ENCODE data around the gene NABP1.

NABP1 gene

GRCh38 chr2:191678437-191679100 lies 633 bp downstream of the NABP1 start:
- peaks cover 7 to 17% (median 13%) of the 10 kb centered on the region in 5 donors for H3K36me3 ChIP-seq (ENCODE audit: control insufficient read depth in 5 of 5, insufficient read depth in 5 of 5, low read length in 5 of 5)
- H3K4me3 ChIP-seq (ENCODE audit: low read depth in 1 of 5, low read length in 5 of 5), result peak overlapping the region; percentile 78 to 91 (median 84)
- no peaks in the 10 kb centered on the region for H3K9me3 ChIP-seq (ENCODE audit: control insufficient read depth in 5 of 5, low read length in 5 of 5)
- H3K27me3 ChIP-seq (ENCODE audit: control insufficient read depth in 5 of 5, insufficient read depth in 4 of 5, low read length in 5 of 5), result no peaks in the 10 kb centered on the region
- peaks cover 2 to 56% (median 28%) of the 10 kb centered on the region in 5 donors for H3K4me1 ChIP-seq (ENCODE audit: control insufficient read depth in 5 of 5, insufficient read depth in 5 of 5, low read length in 5 of 5)
- H3K27ac ChIP-seq (ENCODE audit: low read depth, low read length), result peak overlapping the region; percentile 98
- peak overlapping the region; percentile 81 to 97 (median 91) for H3K9ac ChIP-seq (ENCODE audit: low read length in 5 of 5)

DNA sequence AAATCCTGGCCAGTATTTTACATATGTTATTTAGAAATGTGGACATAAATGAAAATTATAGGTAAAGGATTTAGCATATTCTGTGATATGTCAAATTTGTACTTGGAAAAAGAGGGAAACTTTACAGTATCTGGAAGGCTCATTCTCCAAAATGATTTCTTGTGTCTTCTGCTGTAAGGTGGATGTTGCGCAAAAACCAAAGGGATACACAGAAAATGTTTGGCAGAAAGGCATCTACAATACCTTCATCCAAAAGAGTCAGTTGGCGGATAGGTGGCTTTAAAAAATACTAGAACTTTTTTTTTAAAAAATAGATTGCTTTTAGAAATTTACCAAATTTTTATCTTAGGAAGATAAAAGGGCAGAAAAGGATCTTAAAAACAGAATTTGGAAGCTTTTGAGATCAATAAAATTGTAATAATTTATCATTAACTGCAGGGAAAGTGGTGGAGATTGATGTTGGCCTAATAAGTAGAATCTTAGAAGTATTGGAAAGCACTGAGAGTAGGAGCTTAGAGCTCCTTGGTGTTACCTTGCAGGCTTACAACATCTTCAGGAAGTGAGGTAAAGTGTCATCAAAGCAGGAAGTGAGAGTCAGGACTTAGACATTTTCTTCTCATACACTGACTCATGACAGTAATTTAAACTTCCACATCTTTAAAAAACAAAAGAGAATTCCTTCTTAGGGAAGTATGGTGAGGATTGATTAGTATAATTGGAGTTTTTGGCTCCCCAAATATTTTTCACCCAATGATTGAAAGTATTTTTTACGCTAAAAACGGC lies 2.1 kb downstream of the NABP1 start:
- H3K4me3 ChIP-seq (ENCODE audit: low read depth in 1 of 5, low read length in 5 of 5), result peak overlapping the region; percentile 78 to 91 (median 84)
- peaks cover 12 to 30% (median 23%) of the 10 kb centered on the region in 5 donors for H3K36me3 ChIP-seq (ENCODE audit: control insufficient read depth in 5 of 5, insufficient read depth in 5 of 5, low read length in 5 of 5)
- H3K27ac ChIP-seq (ENCODE audit: low read depth, low read length), result peak overlapping the region; percentile 98
- H3K9me3 ChIP-seq (ENCODE audit: control insufficient read depth in 5 of 5, low read length in 5 of 5), result no peaks in the 10 kb centered on the region
- H3K9ac ChIP-seq (ENCODE audit: low read length in 5 of 5), result peak overlapping the region in 3 of 5 donors; percentile 55 to 77 (median 56)
- H3K4me1 ChIP-seq (ENCODE audit: control insufficient read depth in 5 of 5, insufficient read depth in 5 of 5, low read length in 5 of 5), result peaks cover 2 to 62% (median 28%) of the 10 kb centered on the region in 5 donors
- no peaks in the 10 kb centered on the region for H3K27me3 ChIP-seq (ENCODE audit: control insufficient read depth in 5 of 5, insufficient read depth in 4 of 5, low read length in 5 of 5)

DNA sequence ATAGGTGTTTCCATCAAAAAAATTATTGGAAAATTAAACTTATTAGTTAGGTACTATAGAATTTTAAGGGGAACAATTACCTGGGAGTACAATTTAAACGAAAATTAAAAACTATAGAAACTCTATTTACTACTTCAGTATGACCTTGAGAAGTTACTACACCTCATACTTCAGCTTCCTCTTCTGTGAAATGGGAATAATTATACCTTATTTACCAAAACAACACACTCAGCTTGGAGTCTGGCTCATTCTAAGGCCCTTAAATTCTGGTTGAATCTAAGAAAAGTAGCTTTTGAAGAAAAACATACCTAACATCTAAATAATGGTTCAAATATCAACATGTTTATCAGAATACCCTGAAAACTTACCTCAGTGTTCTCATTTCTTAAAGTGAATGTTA lies 2.7 kb downstream of the NABP1 start:
- H3K36me3 ChIP-seq (ENCODE audit: control insufficient read depth in 5 of 5, insufficient read depth in 5 of 5, low read length in 5 of 5), result peaks cover 14 to 35% (median 29%) of the 10 kb centered on the region in 5 donors
- peak overlapping the region; percentile 31 to 87 (median 41) for H3K4me3 ChIP-seq (ENCODE audit: low read depth in 1 of 5, low read length in 5 of 5)
- peak overlapping the region in 3 of 5 donors; percentile 55 to 77 (median 56) for H3K9ac ChIP-seq (ENCODE audit: low read length in 5 of 5)
- H3K27ac ChIP-seq (ENCODE audit: low read depth, low read length), result peak overlapping the region; percentile 98
- H3K9me3 ChIP-seq (ENCODE audit: control insufficient read depth in 5 of 5, low read length in 5 of 5), result no peaks in the 10 kb centered on the region
- H3K27me3 ChIP-seq (ENCODE audit: control insufficient read depth in 5 of 5, insufficient read depth in 4 of 5, low read length in 5 of 5), result no peaks in the 10 kb centered on the region
- H3K4me1 ChIP-seq (ENCODE audit: control insufficient read depth in 5 of 5, insufficient read depth in 5 of 5, low read length in 5 of 5), result peaks cover 2 to 61% (median 31%) of the 10 kb centered on the region in 5 donors

GRCh38 chr2:191682126-191682525 lies 4.2 kb downstream of the NABP1 start:
- peak overlapping the region in 1 of 5 donors; percentile 55 for H3K9ac ChIP-seq (ENCODE audit: low read length in 5 of 5)
- no peaks in the 10 kb centered on the region for H3K27me3 ChIP-seq (ENCODE audit: control insufficient read depth in 5 of 5, insufficient read depth in 4 of 5, low read length in 5 of 5)
- peak overlapping the region; percentile 98 for H3K27ac ChIP-seq (ENCODE audit: low read depth, low read length)
- H3K4me1 ChIP-seq (ENCODE audit: control insufficient read depth in 5 of 5, insufficient read depth in 5 of 5, low read length in 5 of 5), result peaks cover 2 to 49% (median 30%) of the 10 kb centered on the region in 5 donors
- H3K36me3 ChIP-seq (ENCODE audit: control insufficient read depth in 5 of 5, insufficient read depth in 5 of 5, low read length in 5 of 5), result peaks cover 14 to 45% (median 34%) of the 10 kb centered on the region in 5 donors
- no peaks in the 10 kb centered on the region for H3K9me3 ChIP-seq (ENCODE audit: control insufficient read depth in 5 of 5, low read length in 5 of 5)
- H3K4me3 ChIP-seq (ENCODE audit: low read depth in 1 of 5, low read length in 5 of 5), result peak overlapping the region in 4 of 5 donors; percentile 2 to 84 (median 23)

- H3K9ac ChIP-seq (ENCODE audit: low read length in 5 of 5), result peak overlapping the region in 1 of 5 donors; percentile 54
- H3K27me3 ChIP-seq (ENCODE audit: control insufficient read depth in 5 of 5, insufficient read depth in 4 of 5, low read length in 5 of 5), result no peaks in the 10 kb centered on the region
- H3K9me3 ChIP-seq (ENCODE audit: control insufficient read depth in 5 of 5, low read length in 5 of 5), result no peaks in the 10 kb centered on the region
- H3K4me3 ChIP-seq (ENCODE audit: low read depth in 1 of 5, low read length in 5 of 5), result no peak overlapping the region
- H3K27ac ChIP-seq (ENCODE audit: low read depth, low read length), result peak overlapping the region; percentile 98
- H3K4me1 ChIP-seq (ENCODE audit: control insufficient read depth in 5 of 5, insufficient read depth in 5 of 5, low read length in 5 of 5), result peaks cover 0 to 36% (median 27%) of the 10 kb centered on the region in 5 donors
- peaks cover 14 to 57% (median 45%) of the 10 kb centered on the region in 5 donors for H3K36me3 ChIP-seq (ENCODE audit: control insufficient read depth in 5 of 5, insufficient read depth in 5 of 5, low read length in 5 of 5)
Observed at GRCh38 chr2:191686066-191686465, 8.1 kb downstream of the NABP1 start.

- H3K27ac ChIP-seq (ENCODE audit: low read depth, low read length), result peak overlapping the region; percentile 98
- peaks cover 0 to 38% (median 29%) of the 10 kb centered on the region in 5 donors for H3K4me1 ChIP-seq (ENCODE audit: control insufficient read depth in 5 of 5, insufficient read depth in 5 of 5, low read length in 5 of 5)
- H3K27me3 ChIP-seq (ENCODE audit: control insufficient read depth in 5 of 5, insufficient read depth in 4 of 5, low read length in 5 of 5), result no peaks in the 10 kb centered on the region
- no peak overlapping the region for H3K4me3 ChIP-seq (ENCODE audit: low read depth in 1 of 5, low read length in 5 of 5)
- H3K36me3 ChIP-seq (ENCODE audit: control insufficient read depth in 5 of 5, insufficient read depth in 5 of 5, low read length in 5 of 5), result peaks cover 14 to 57% (median 45%) of the 10 kb centered on the region in 5 donors
- peak overlapping the region in 1 of 5 donors; percentile 54 for H3K9ac ChIP-seq (ENCODE audit: low read length in 5 of 5)
- H3K9me3 ChIP-seq (ENCODE audit: control insufficient read depth in 5 of 5, low read length in 5 of 5), result no peaks in the 10 kb centered on the region
Observed at GRCh38 chr2:191686729-191687128, 8.8 kb downstream of the NABP1 start.

- H3K27ac ChIP-seq (ENCODE audit: low read depth, low read length), result peak overlapping the region; percentile 98
Observed at GRCh38 chr2:191687867-191688266, 9.9 kb downstream of the NABP1 start.

GRCh38 chr2:191688934-191689695 lies 11.2 kb downstream of the NABP1 start:
- Histone ChIP-seq H3K9ac (ENCODE audit: low read length in 5 of 5) (no peak overlapping the region), H3K4me1 (ENCODE audit: control insufficient read depth in 5 of 5, insufficient read depth in 5 of 5, low read length in 5 of 5) (peaks cover 0 to 27% (median 20%) of the 10 kb centered on the region in 5 donors), H3K27me3 (ENCODE audit: control insufficient read depth in 5 of 5, insufficient read depth in 4 of 5, low read length in 5 of 5) (no peaks in the 10 kb centered on the region), H3K9me3 (ENCODE audit: control insufficient read depth in 5 of 5, low read length in 5 of 5) (no peaks in the 10 kb centered on the region), H3K4me3 (ENCODE audit: low read depth in 1 of 5, low read length in 5 of 5) (no peak overlapping the region), H3K36me3 (ENCODE audit: control insufficient read depth in 5 of 5, insufficient read depth in 5 of 5, low read length in 5 of 5) (peaks cover 7 to 36% (median 26%) of the 10 kb centered on the region in 5 donors), H3K27ac (ENCODE audit: low read depth, low read length) (peak overlapping the region; percentile 98)

More at GRCh38 chr2:191687867-191688266, 9.9 kb downstream of the NABP1 start:
- no peak overlapping the region for H3K4me3 ChIP-seq (ENCODE audit: low read depth in 1 of 5, low read length in 5 of 5)
- peaks cover 9 to 47% (median 36%) of the 10 kb centered on the region in 5 donors for H3K36me3 ChIP-seq (ENCODE audit: control insufficient read depth in 5 of 5, insufficient read depth in 5 of 5, low read length in 5 of 5)
- no peaks in the 10 kb centered on the region for H3K9me3 ChIP-seq (ENCODE audit: control insufficient read depth in 5 of 5, low read length in 5 of 5)
- no peaks in the 10 kb centered on the region for H3K27me3 ChIP-seq (ENCODE audit: control insufficient read depth in 5 of 5, insufficient read depth in 4 of 5, low read length in 5 of 5)
- H3K4me1 ChIP-seq (ENCODE audit: control insufficient read depth in 5 of 5, insufficient read depth in 5 of 5, low read length in 5 of 5), result peaks cover 0 to 28% (median 23%) of the 10 kb centered on the region in 5 donors
- H3K9ac ChIP-seq (ENCODE audit: low read length in 5 of 5), result peak overlapping the region in 1 of 5 donors; percentile 42

DNA sequence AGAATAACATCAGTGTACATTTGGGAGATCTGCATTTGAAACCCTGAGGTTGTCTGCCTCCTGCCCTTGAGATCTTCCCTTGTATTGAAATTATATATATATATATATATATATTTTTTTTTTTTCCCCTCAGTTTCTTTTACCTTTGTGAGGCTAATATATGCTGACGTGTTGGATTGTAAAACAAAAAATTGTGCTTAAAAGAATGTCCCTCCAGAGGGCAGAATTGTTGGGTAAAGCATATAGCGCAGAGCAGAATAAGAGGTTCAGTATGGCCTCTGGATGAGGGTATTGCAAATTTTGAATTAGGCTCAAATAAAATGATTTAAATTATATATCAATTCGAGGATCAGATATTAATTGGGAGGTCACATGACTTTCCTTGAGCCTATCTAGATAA lies 12.4 kb downstream of the NABP1 start:
- Histone ChIP-seq H3K9me3 (ENCODE audit: control insufficient read depth in 5 of 5, low read length in 5 of 5) (no peaks in the 10 kb centered on the region), H3K27me3 (ENCODE audit: control insufficient read depth in 5 of 5, insufficient read depth in 4 of 5, low read length in 5 of 5) (no peaks in the 10 kb centered on the region), H3K4me3 (ENCODE audit: low read depth in 1 of 5, low read length in 5 of 5) (peak overlapping the region in 1 of 5 donors; percentile 22), H3K36me3 (ENCODE audit: control insufficient read depth in 5 of 5, insufficient read depth in 5 of 5, low read length in 5 of 5) (peaks cover 0 to 25% (median 17%) of the 10 kb centered on the region in 5 donors), H3K4me1 (ENCODE audit: control insufficient read depth in 5 of 5, insufficient read depth in 5 of 5, low read length in 5 of 5) (peaks cover 0 to 27% (median 18%) of the 10 kb centered on the region in 5 donors), H3K27ac (ENCODE audit: low read depth, low read length) (no peak overlapping the region), H3K9ac (ENCODE audit: low read length in 5 of 5) (peak overlapping the region in 1 of 5 donors; percentile 27)

Data from subcutaneous abdominal adipose tissue (tissue), 5 donors.